NCI-H2227 (cell line): Measurements from ENCODE around the gene CAST.
A peak's percentile ranks its signal among the peaks of the same experiment; 100 is the strongest.
"Not testable (repeated sequence)": the region's sequence is repeated elsewhere in the genome, so short reads cannot be mapped to it uniquely, and the experiment has no call there.

Experiments used
- DNase-seq: peaks from one replicate; lab custom pipeline; 2025; ENCODE audit not compliant: unreplicated experiment; lab: John Stamatoyannopoulos, UW

CAST gene

DNA sequence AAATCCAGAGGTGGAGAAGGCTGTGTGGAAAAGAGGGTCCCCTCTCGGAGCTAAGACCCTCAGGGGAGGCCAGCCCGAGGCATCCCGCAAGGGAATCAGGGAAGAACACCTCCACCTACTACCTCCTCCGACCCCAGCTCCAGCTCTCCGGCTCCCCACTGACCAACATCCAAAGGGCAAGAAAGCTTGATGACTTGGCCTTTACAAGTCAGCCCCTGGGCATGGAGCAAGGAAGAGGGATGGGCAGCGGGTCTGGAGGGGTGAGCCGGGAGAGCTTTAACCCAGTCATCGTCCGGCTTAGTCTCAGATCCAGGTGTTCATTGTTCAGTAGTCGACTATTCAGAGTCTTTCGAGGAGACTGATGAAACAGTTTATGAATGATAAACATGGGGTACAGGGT lies 113.5 kb downstream of the CAST start:
- no peak for DNase-seq

GRCh38 chr5:96776621-96777020 lies 114.4 kb downstream of the CAST start:
- DNase-seq = no peak

DNA sequence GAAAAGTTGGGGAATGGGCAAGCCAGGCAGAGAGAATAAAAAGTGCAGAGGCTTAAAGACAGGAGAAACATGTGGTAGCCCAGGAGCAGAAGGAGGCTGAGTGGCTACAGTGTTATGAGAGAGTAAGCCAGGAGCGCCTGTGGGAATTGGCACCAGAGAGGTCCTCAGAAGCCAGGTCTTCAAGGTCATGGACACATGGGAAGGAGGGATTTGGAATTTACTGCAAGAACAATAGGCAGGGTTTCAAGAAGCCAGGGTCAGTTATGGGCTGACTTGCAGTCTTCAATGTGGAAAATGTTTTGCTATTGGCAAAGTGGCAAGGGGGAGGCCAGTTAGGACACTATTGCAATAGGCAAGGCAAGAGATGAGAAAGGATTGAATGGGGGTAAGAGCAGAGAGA lies 116.2 kb downstream of the CAST start:
- DNase-seq = no peak

- no peak for DNase-seq
Observed at GRCh38 chr5:96780626-96781025, 118.5 kb downstream of the CAST start.

- DNase-seq = no peak
Observed at GRCh38 chr5:96781031-96781971, 119.1 kb downstream of the CAST start.

- no peak for DNase-seq
Observed at GRCh38 chr5:96783326-96783725, 121.2 kb downstream of the CAST start.

- peak; percentile 55 for DNase-seq
Observed at GRCh38 chr5:96785326-96786109, 123.3 kb downstream of the CAST start.

GRCh38 chr5:96788112-96788749 lies 126.1 kb downstream of the CAST start:
- no peak for DNase-seq

- DNase-seq = no peak
Observed at GRCh38 chr5:96789794-96790330, 127.7 kb downstream of the CAST start.

GRCh38 chr5:96790961-96791504 lies 128.9 kb downstream of the CAST start:
- no peak for DNase-seq

- no peak for DNase-seq
Observed at GRCh38 chr5:96794757-96795156, 132.6 kb downstream of the CAST start.

DNA sequence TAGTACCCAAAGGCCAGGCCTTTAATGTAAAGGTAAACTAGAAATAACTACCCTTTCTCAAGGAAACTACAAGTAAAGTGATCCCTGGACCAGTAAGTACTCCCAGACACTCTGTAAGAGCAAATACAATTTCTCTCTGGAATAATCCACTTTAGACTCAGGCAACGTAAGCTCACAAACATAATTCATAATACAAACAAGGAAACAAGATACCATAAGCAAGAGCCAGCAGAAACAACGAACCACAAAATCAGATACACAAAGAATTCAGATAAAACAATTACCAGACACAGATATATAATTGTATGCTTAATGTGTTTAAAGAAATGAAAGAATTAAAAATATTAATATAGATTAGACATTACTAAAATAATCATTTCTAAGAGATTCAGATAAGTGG lies 133.4 kb downstream of the CAST start:
- DNase-seq = no peak

DNA sequence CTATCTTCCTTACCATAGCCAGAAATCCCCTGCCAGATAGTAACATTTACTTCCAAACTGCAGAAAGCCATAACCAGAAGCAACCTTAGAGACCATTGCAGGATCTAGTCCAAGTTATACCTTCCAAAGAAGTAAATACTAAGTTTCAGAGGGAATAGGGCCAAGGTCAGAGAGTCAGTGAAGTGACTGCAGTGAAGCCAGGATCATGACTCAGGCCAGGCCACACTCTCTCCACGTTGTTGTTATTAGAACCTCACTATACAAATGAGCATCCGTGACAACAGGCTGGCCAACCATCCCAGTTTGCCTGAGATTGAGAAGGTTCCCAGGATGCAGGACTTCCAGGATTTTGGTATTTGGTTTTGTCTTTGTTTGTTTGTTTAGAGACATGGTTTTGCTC lies 134.3 kb downstream of the CAST start:
- DNase-seq = no peak

- not testable (repeated sequence) for DNase-seq
Observed at GRCh38 chr5:96801718-96802117, 139.5 kb downstream of the CAST start.

- DNase-seq = peak; percentile 61
Observed at GRCh38 chr5:96807075-96807654, 145.0 kb downstream of the CAST start.

DNA sequence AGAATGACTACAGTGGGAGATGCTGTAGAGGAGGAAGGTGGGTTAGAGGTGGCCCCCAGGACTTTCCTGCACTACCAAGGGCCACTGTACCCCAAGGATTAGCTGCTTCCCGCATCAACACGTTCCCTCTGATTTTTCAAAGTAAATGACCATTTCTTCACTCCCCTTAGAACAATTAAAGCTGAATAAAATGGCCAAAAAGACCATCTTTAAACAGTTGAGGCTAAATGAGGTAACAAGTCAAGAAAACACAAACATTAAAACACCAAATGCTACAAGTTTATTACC lies 146.3 kb downstream of the CAST start:
- DNase-seq = no peak

GRCh38 chr5:96808868-96809558 lies 146.8 kb downstream of the CAST start:
- no peak for DNase-seq

GRCh38 chr5:96809921-96810320 lies 147.7 kb downstream of the CAST start:
- DNase-seq = no peak

DNA sequence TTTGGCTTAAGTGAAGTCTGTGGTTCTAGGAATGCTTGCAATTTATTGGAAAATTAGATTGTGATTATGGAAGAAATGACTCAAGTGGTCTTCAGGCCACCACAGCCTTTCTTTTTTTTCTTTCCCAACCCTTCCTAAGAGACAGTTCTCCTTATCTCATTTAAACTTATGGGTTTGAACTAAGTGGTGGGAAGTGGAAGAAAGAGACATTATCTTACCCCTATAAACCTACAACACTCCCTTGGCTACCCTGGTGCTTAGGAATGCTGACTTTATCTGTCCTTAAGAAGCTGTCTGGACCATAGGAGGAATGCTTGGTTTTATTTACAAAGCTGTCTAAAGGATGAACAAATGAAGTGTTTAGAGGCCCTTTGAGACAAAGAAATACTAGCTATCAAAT lies 150.7 kb downstream of the CAST start:
- no peak for DNase-seq

DNA sequence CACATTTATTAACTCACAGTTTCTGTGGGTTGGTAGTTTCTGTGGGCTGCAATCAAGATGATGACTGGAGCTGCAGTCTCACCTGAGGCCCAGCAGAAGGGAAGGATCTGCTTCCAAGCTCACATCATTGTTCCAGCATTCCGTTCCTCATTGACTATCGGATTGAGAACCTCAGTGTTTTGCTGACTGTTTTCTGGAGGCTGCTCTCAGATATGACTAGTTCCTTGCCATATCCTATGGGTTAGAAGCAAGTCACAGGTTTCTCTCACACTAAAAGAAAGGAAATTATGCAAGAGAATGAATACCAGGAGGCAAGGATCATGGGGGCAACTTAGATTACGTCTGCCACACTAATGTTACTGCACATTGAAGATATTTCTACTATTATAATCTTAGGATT lies 151.9 kb downstream of the CAST start:
- no peak for DNase-seq
